Erythroblast (primary cell): ENCODE results near the gene PLEK.

ENCODE experiments used
- GATA1 ChIP-seq: IDR thresholded peaks from 2 replicates; pipeline ENCODE4 v1.6.1; 2011; ENCODE audit warnings: low read depth, mild to moderate bottlenecking, control low read depth, low read length, moderate library complexity
- POLR2A ChIP-seq: IDR thresholded peaks from 2 replicates; pipeline ENCODE4 v1.6.1; 2011; ENCODE audit warnings: mild to moderate bottlenecking, low read length

GRCh38 chr2:68330691-68331090 lies 34.4 kb upstream of the PLEK start:
- no peak for TF ChIP-seq POLR2A
- no peak for TF ChIP-seq GATA1
